ENCODE data around the gene GDF15. TPM values are rescaled to one million over a fixed set of nuclear protein-coding genes. Genes with fewer than 3 reads are reported as not detected.

The GDF15 gene, protein sequence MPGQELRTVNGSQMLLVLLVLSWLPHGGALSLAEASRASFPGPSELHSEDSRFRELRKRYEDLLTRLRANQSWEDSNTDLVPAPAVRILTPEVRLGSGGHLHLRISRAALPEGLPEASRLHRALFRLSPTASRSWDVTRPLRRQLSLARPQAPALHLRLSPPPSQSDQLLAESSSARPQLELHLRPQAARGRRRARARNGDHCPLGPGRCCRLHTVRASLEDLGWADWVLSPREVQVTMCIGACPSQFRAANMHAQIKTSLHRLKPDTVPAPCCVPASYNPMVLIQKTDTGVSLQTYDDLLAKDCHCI
- 54.4 and 214 TPM in 2 replicates for total RNA-seq

DNA sequence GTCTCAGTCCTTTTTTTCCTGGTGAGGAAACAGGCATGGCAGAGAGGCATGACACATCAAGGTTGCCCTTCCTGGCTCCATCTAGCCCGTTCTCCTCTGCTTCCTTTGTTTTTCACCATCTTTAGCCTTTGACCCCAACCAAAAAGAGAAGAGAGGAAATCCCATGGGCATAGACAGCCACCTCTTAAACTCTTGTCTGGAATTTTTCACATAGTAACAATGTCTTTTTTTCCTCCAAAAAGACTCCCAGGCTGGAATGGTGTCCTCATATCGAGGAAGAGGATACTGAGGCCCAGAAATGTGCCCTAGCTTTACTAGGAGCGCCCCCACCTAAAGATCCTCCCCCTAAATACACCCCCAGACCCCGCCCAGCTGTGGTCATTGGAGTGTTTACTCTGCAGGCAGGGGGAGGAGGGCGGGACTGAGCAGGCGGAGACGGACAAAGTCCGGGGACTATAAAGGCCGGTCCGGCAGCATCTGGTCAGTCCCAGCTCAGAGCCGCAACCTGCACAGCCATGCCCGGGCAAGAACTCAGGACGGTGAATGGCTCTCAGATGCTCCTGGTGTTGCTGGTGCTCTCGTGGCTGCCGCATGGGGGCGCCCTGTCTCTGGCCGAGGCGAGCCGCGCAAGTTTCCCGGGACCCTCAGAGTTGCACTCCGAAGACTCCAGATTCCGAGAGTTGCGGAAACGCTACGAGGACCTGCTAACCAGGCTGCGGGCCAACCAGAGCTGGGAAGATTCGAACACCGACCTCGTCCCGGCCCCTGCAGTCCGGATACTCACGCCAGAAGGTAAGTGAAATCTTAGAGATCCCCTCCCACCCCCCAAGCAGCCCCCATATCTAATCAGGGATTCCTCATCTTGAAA lies at the start of gene GDF15:
TSS of gene GDF15 (plus strand) at position 484 of the 868 bp plus-strand sequence. CDS start at position 516, 32 bp downstream.

DNA sequence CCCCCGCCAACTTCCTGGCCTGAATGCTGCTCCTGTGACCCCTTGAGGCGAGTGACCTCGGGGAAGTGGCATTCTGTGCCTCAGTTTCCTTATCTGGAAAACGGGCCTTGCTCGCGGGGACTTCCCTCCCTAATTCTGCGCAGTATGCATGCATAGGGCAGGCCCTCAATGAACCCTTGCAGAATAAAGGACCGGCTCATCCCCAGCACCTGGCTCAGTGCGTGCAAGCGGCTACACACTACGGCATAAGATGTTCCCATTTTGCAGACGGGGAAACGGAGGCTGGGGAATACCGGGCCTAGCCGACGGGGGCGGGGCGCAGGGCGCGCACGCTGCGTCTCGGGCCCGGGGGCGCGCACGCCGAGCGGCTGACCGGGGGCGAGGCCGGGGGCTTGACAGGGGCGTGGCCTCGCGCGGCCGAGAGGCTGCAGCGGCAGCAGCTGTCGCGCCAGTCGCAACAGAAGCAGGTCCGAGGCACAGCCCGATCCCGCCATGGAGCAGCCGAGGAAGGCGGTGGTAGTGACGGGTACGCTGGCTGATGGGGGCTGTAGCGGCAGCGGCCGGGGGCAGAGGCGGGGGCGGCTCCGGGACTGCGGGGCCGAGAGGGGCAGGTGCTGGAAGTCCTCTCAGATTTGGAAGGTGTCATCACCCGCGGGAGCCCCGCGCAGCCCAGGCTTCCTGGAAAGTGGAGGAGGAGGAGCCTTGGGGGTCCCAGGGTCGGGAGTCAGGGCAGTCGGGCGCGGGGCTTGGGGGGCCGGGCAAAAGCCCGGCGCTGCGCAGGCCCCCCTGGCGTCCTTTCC lies 45.6 kb upstream of the GDF15 start, which contains the start of gene PGPEP1:
TSS of gene PGPEP1 (plus strand) at position 409 of the 800 bp plus-strand sequence. CDS start at position 493, 84 bp downstream.

DNA sequence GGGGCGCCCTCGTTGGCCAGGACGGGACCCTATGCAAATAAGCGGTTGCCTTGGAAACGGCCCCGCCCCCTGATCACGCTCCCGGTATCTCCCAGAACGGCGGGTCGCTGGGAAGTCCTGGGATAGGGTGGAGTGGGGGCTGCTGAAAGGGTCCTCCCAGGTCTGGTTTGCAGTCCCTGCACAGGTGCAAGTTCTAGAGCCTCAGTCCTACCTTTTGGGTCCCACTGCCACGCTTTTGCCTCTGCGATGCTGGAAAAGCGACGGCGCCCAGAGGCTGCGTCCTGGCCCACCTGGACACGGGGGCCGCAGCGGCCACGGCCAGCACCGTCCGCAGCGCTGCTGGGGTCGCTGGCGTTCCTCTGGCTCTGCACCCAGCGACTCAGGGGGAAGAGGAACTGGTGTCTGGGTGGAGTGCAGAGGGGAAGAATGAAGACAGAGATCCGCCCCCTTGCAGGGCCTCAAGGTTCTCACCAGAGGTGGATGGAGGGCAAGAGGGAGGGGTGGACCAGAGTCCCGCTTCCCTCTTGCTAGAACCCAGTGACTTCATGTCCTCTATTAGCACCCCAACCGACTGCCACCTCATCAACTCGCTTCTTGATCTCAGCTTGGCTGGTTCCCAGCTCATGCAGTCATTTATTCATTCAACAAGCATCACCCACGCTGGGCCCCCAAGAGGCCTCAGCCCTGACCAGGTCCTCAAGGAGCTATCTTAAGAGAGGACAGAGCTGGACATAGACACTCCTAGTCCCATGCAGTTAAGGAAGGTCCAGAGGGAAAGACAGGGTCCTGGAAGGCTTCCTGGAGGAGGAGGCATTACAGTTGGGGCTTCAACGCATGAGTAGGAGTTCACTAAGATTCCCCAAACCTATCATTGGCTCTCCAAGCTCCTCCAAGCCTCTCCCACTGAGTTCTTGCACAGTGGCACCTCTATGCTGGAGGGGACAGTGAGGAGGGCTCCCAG lies 11.6 kb downstream of the GDF15 start, which contains the start of gene LRRC25:
TSS of gene LRRC25 (minus strand) at position 381 of the 961 bp plus-strand sequence. CDS start 659 bp downstream, outside the sequence.

DNA sequence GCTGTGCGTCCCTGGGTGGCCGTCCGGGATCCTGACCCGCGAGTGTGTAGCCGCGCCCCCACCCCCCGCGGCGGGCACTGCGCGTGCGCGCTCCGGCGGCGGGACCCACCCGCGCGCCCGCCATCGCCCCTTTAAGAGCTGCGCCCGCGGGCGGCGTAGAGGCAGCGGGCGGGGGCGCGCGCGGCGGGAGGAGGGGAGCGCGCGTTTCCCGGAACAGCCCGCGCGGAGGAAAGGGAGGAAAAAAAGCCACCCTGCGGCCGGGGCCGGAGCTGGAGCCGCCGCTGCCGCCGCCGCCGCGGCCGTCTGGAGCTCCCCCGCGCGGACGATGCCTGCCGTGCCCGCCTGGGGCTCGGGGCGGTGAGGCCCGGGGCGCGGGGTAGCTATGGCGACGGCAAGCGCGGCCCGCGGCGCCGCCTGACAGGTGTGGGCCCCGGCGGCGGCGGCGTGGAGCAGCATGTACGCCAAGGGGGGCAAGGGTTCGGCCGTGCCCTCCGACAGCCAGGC lies 33.3 kb downstream of the GDF15 start, which contains the start of gene SSBP4:
TSS of gene SSBP4 (plus strand) at position 204 of the 504 bp plus-strand sequence. CDS start at position 455, 251 bp downstream.

DNA sequence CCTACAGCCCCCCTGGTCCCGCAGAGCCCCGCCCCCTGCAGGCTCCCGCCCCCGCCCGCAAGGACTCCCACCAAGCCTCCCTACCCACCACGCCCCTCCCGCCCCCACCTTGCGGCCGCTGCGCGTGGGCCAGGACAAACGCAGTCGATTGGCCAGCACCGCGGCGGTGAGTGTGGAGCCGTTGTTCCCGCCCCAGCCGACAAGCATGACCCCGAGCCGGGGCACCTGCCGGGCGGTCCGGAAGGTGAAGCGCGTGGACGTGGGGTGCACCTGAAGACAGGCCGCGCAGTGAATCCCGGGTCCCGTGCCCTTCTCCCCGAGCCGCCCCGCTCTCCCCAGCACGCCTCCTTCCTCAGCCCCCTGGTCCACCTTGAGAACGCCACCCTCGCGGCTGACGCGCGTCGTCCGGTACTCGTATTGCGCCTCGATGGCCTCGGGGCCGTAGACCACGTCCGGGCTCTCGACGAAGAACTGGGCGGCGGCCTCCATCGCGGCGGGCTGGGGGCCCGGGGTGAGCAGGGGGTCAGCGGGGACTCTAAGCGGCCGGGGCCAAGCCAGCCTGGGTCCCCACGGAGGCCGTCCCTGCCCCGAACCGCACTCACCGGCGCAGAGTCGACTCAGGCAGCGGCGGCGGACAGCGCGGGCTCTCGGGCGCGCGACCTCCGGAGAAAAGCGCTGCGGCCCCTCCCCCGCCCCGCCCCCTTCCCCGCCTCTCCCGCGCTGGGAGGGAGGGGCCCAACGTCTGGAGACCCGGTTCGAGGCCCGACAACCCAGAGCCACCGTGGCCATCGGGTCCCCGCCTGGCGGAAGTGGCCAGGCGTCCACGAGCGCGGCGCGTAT lies 51.8 kb downstream of the GDF15 start, which contains the start of gene ISYNA1:
TSS of gene ISYNA1 (minus strand) at position 643 of the 840 bp plus-strand sequence. CDS start at position 489, 154 bp downstream.

Other genes starting within 250 kb of the GDF15 start
- 0.97 and 3.7 TPM in 2 replicates for gene PIK3R2, start 233.0 kb upstream of the GDF15 start, total RNA-seq
- 4.4 and 5.7 TPM in 2 replicates for gene IFI30, start 212.3 kb upstream of the GDF15 start, total RNA-seq
- 7.8 and 9.3 TPM in 2 replicates for gene MPV17L2, start 192.9 kb upstream of the GDF15 start, total RNA-seq
- gene RAB3A, start 182.1 kb upstream of the GDF15 start, total RNA-seq, result 0.16 and 0.94 TPM in 2 replicates
- 0.16 and 0.25 TPM in 2 replicates for gene PDE4C, start 159.7 kb upstream of the GDF15 start, total RNA-seq
- 0.16 and 0.31 TPM in 2 replicates for gene IQCN, start 111.7 kb upstream of the GDF15 start, total RNA-seq
- 101 TPM in 2 replicates for gene JUND, start 104.5 kb upstream of the GDF15 start, total RNA-seq
- gene LSM4, start 63.1 kb upstream of the GDF15 start, total RNA-seq, result 109 and 140 TPM in 2 replicates
- gene PGPEP1, start 45.6 kb upstream of the GDF15 start, total RNA-seq, result 18.6 and 21.6 TPM in 2 replicates
- not detected in 2 replicates for gene LRRC25, start 11.5 kb downstream of the GDF15 start, total RNA-seq
- gene SSBP4, start 33.2 kb downstream of the GDF15 start, total RNA-seq, result 46.1 and 56.0 TPM in 2 replicates
- 28.7 and 74.6 TPM in 2 replicates for gene ISYNA1, start 52.0 kb downstream of the GDF15 start, total RNA-seq
- gene ELL, start 135.9 kb downstream of the GDF15 start, total RNA-seq, result 13.4 and 16.6 TPM in 2 replicates
- gene FKBP8, start 157.4 kb downstream of the GDF15 start, total RNA-seq, result 142 and 161 TPM in 2 replicates
- 50.8 and 53.6 TPM in 2 replicates for gene KXD1, start 171.7 kb downstream of the GDF15 start, total RNA-seq
- 765 and 812 TPM in 2 replicates for gene UBA52, start 185.7 kb downstream of the GDF15 start, total RNA-seq
- 65.0 and 66.7 TPM in 2 replicates for gene REX1BD, start 202.6 kb downstream of the GDF15 start, total RNA-seq
- under 0.01 and 0.31 TPM in 2 replicates for gene CRLF1, start 220.6 kb downstream of the GDF15 start, total RNA-seq
- 0.38 TPM in 1 of 2 replicates, not detected in the other for gene TMEM59L, start 226.7 kb downstream of the GDF15 start, total RNA-seq

Measured in bladder microvascular endothelial cell (primary cell).